GM12872 (cell line): ENCODE results near the gene PSMG4.

ENCODE experiments used
- CTCF ChIP-seq: IDR thresholded peaks from 3 replicates; pipeline ENCODE4 v1.5.1; 2011; ENCODE audit warnings: low read depth, mild to moderate bottlenecking, low read length, moderate library complexity; ENCODE audit not compliant: insufficient read depth

Gene PSMG4

DNA sequence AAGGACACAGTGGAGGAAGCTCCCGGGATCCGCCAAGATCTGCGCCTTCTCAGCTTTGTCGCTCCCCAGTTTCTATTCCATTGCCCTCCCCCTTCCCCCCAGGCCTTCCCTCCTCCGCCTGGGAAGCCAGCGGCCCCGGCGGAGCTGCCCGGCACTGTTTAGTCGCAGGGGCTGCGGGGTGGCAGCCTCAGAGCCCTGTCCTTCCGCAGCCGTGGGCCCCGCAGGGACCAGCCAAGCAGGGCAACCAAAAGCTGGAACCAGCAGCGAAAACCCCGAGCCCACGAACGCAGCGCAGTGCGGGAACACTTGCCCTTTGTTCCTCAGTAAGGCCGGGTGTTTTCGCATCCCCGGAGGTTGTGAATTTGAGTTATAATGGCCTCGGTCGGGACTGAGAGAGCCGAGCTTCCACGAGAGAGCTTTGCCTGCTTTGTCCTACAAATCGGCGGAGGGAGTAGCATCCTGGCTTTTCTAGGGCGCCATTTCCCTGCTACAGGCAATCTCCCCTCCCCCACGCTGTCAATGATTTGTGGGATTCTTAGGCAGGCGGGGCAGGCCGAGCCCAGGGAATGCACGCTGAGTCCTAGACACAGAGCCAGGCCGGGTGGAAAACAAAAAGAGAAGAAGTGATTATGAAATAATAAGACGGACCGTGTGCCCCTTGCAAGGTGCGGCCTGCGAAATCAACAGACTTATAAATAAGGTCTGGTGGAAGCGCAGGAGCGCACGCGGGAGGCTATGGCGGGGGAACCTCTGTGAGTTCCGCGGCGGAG is 27.3 kb upstream of the PSMG4 start:
- TF ChIP-seq CTCF: no peak

GRCh38 chr6:3232017-3232945 is 26.5 kb upstream of the PSMG4 start:
- TF ChIP-seq CTCF: no peak

GRCh38 chr6:3233321-3233720 is 25.4 kb upstream of the PSMG4 start:
- no peak for TF ChIP-seq CTCF

- TF ChIP-seq CTCF: no peak
Measured at GRCh38 chr6:3233904-3234303, 24.8 kb upstream of the PSMG4 start.

DNA sequence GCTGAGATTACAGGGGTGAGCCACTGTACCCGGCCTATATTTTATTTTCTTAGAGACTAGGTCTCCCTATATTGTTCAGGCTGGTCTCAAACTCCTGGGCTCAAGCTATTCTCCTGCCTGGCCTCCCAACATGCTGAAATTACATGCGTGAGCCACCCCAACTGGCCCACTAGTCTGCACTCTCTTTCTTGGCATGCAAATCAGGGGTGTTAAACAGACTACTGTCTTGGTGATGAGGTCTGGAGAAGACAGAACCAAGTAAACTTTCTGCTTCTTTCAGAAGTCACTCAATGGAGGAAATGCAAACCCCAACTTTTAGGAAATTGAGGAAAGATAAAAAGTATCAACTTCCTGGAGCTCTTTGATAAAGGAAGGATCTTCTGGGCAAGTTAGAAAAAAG is 23.3 kb upstream of the PSMG4 start:
- no peak for TF ChIP-seq CTCF

DNA sequence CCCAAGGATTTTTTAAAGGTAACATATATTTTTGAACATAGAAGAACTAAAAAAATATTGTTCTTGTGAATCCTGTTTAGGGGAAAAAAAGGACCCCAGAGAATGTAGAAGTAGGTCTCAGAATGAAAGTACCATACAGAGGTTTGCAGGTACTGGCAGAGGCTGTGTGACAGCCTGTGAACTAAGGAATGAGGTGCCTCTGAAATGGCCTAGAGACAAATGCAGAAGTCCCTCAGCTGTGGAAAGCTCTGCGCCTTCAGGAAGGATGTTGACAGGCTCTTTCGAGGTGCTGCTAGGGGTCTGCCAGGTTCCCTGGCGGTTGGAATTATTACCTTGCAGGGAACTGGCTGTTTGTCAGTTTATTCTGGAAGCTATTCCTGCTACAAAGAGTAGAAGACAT is 22.7 kb upstream of the PSMG4 start:
- no peak for TF ChIP-seq CTCF
